Skin of body (tissue), 2 donors: ENCODE measurements around the gene ADAMTS16. TPM values are rescaled to one million over a fixed set of nuclear protein-coding genes. Genes with fewer than 3 reads are reported as not detected.

Source experiments
- DNase-seq: peaks from one replicate; lab custom pipeline; 2025; lab: John Stamatoyannopoulos, UW
- total RNA-seq: library from RNA; depleted of rRNA; stranded (reverse); fragments of >200 nt; gene quantifications from one replicate; pipeline ENCODE4 v1.2.3, GENCODE V29; 2014

ADAMTS16 gene
- total RNA-seq, 1 donor from 2014 or later: 3.1 TPM

DNA sequence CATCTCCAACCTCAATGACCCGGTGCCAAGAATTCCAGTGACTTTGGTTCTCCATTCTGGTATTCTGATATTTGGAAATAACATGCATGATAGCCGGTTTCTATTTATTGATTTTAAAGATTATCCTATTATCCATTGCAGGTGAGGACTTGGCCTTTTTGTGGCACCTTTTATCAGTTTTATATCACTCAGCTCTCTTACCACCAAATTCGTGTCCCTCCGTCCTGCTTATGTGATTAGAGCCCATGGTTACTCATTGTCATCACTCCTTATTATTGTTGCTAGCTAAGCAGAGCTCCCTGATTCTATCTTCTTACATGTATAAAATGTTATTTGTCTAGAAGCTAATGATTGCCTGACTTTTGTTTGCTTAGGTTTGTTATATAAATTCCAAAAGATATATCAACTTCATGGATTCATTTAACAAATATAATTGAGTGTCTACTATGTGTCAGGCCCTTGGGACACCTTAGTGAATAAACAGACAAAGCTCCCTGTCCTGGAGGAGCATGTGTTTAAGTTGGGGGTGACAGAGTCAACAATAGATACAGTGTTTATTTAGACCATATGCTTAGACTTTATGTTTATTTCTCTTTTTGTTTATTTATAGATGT, 138.2 kb downstream of the ADAMTS16 start:
- DNase-seq: no peak

GRCh38 chr5:5278815-5279381, 138.8 kb downstream of the ADAMTS16 start:
- DNase-seq: no peak

DNA sequence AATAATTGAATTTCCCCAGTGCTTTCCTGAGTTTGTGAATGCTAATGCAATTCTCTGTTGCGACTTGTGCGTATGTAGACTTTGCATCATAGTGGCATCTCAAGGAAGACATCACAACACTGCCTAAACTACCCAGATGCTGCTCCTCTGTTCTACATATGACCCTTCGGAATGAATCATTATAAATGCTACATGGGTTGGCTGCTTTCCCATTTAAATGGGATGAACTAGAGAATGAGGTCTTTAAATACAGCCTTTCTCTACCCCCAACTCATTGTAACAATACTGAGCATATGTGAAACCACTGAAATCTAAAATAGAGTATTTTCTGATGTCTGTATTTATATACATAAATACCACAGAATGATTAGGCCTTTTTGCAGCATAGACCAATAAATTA, 145.8 kb downstream of the ADAMTS16 start:
- DNase-seq: no peak

DNA sequence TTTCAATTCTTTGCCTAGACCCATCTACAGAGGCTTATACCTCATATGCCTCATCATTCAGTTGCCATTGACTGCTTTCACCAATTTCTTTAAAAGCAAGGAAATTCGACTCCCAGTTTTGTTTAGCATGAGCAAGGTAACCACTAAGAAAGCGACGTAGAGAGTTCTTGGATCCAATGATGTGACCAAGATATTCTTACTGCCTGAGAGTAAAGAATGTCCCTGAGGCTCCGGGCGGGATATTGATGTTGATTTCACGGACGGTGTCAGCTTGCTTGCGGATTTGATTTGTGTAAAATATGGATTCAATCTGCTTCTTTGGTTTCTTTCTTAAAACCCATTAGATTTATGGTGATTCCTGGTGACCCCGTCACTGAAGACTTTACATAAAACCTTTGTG, 147.3 kb downstream of the ADAMTS16 start:
- DNase-seq: no peak

DNA sequence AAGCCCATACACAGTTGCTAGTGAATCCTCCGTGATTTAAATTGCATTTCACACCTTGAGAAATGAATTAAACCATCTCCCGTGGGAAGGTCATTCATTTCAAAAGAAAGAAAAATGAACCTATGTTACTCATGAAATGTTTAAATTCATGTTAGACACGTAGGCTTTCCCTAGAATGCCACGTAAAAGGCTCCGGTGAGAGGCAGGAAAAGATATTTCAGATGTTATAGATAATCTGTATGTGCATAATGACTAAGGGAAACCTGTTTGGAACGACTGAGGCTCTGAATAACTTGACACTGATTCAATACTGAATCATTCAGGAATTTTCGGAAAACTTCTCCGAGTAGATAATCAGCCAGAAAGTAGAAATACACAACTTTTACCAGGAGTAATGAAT, 148.1 kb downstream of the ADAMTS16 start:
- DNase-seq: no peak

DNA sequence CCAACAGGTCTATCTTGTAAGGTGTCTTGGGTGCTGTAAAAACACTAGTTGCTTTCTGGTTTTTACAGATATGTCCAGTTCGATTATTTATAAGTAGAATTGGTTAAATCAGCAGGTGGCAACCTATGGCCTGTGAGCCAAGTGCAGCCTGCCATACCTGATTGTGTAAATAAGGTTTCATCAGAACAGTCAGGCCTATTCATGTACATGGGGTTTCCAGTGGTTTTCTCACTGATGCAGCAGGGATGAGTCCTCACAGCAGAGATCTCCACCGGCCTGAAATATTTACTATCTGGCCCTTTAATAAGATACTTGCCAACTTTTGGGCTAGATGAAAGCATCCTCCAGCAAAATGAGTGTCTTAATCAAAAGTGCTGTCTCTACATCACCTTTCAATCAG, 149.4 kb downstream of the ADAMTS16 start:
- DNase-seq: no peak

GRCh38 chr5:5290674-5291334, 150.7 kb downstream of the ADAMTS16 start:
- DNase-seq: no peak

DNA sequence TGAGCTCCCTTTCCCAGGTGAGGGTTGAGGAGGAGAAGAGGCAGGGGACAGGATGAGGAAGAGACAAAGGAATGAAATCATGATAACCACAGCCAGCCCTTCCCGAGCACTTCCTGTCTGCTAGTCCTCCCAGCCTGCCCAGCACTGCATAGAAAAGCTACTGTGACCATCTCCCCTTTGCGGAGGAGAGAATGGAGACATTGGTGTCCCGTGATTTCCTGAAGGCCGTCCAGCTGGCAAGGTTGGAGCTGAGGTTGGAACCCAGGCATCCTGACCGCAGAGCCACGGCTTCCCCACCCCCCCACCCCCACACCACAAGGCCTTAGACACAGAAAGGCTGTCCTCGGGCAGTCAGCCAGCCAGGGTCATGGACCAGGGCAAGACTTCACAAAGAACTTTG, 151.2 kb downstream of the ADAMTS16 start:
- no peak for DNase-seq

DNA sequence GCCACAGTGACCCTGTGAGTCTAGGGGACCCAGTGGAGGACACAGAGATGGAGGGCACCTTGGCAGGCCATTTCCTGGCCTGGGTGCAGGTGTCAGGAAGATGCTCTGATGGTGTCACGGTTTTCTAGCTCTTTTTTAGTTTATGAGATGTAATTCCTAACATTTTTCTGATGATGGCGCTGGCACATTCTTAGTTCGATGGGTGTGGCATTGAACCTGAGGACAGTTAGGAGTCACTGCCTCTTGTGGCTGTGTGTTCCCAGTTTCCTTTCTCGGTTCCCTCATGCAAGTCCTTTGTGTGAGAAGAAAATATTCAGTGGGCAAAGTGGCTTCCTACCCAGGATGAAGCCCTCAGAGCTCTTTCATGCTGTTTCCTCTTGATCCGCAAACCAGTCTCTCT, 152.9 kb downstream of the ADAMTS16 start:
- no peak for DNase-seq

DNA sequence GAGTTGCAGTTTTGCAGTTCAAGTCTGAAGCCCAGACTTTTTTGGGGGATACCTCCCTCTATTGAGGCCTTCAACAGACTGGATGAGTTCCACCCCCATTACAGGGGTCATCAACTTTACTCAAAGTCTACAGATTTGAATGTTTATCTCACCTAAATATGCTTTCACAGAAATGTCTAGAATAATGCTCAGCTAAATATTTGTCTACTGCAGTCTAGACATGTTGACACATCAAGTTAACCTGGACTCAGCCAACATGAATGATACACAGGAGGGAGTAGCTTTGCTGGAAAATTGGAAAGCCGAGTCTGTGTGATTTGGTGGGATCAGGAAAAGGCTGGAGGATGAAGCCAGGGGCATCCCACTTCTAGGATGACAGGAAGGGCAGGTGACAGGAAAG, 154.3 kb downstream of the ADAMTS16 start:
- no peak for DNase-seq

- no peak for DNase-seq
These were observed 155.2 kb downstream of the ADAMTS16 start for GRCh38 chr5:5295351-5295750.

GRCh38 chr5:5296051-5296450, 155.9 kb downstream of the ADAMTS16 start:
- DNase-seq: no peak

- no peak for DNase-seq
These were observed 157.4 kb downstream of the ADAMTS16 start for GRCh38 chr5:5297432-5298067.

DNA sequence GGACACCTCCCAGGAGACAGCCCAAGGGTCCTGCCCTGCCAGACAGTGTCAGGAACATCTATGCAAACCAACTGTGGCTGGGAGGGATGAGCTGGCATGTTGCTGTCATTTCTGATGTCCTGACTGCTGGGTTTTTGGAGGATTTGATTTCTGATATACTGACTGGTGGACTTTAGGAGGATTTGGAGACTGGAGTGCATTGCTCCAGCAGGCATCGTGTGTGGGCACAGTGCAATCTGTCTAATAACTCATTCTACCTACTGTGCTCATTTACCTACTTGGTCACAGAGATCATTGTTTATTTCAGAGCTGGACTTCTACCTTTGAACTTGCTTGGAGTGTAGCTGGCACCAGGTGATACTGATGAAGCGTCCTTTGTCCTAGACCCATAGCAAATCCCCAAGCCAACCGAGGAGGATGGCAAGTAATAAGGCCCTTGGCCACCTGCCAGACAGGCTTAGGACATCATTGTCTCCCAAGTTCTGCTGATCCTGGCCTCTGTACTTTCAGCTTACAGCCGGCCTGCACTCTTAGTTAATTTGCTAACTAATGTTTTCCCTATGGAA, 158.0 kb downstream of the ADAMTS16 start:
- DNase-seq: no peak

GRCh38 chr5:5298841-5299541, 158.9 kb downstream of the ADAMTS16 start:
- no peak for DNase-seq

GRCh38 chr5:5301176-5301575, 161.0 kb downstream of the ADAMTS16 start:
- no peak for DNase-seq

GRCh38 chr5:5302201-5302600, 162.1 kb downstream of the ADAMTS16 start:
- no peak for DNase-seq

- no peak for DNase-seq
These were observed 163.1 kb downstream of the ADAMTS16 start for GRCh38 chr5:5303242-5303641.

DNA sequence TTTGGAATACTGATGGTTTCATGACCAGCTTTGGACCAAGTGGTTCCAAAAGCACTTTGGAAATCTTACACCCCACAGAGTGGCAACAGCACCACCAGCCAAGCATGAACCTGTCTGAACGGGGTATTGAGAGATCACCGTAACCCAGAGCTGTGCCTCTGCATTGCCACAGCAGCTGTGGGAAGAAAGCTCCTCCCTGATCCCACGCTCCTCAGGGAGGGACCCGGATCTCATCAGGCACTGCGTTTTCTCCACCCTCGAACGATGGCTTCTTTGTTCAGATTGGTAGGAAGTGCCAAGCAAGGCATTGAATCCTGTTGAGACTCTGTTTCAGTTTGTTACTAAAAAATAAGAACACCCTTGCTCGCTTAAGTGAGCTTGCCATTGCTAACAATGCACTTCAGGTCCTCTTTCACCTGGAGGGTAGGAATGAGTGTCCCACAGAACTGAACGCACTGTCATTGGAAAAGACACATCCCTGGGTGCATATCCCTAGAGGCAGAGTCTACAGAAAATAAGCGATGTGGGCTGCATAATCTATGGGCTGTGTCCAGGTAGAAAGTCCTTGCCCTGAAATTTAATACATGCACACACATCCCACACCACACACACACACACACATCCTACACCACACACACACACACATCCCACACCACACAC, 164.4 kb downstream of the ADAMTS16 start:
- no peak for DNase-seq

- DNase-seq: peak; percentile 70
These were observed 166.6 kb downstream of the ADAMTS16 start for GRCh38 chr5:5306696-5307095.

DNA sequence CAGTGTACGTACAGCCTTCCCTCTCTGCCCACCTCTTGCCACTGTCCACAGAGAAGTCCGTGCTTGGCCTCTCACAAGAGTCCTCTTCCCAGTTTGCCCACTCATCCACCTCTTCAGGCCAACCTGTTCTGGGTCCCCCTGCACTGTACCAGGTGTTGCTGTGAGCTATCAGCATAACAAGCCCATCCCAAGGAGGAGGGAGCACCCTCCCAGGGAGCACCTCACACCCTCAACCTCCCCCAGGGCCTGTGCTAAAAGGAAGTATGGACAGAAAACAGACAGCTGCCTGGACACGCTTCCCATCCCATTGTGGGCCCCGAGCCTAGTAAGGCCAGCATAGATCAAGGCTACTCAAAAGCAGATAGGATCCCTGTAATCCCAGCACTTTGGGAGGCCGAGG, 168.2 kb downstream of the ADAMTS16 start:
- DNase-seq: no peak
